HG02763 (cell line): ENCODE results near the gene ARHGAP40.

Source experiments
- ATAC-seq: cut with Tn5 transposase; IDR thresholded peaks from one replicate; pipeline ENCODE4 v1.9.1; 2021; ENCODE audit warnings: mild to moderate bottlenecking, moderate library complexity; ENCODE audit not compliant: unreplicated experiment

ARHGAP40 gene

GRCh38 chr20:38616457-38616856 lies 14.8 kb downstream of the ARHGAP40 start:
- ATAC-seq: no peak

- ATAC-seq: no peak
Observed at GRCh38 chr20:38617011-38617829, 15.6 kb downstream of the ARHGAP40 start.

- ATAC-seq: no peak
Observed at GRCh38 chr20:38617830-38618196, 16.2 kb downstream of the ARHGAP40 start.

GRCh38 chr20:38620441-38620840 lies 18.8 kb downstream of the ARHGAP40 start:
- no peak for ATAC-seq

GRCh38 chr20:38623061-38623460 lies 21.5 kb downstream of the ARHGAP40 start:
- no peak for ATAC-seq

- ATAC-seq: no peak
Observed at GRCh38 chr20:38624084-38624483, 22.5 kb downstream of the ARHGAP40 start.

GRCh38 chr20:38625896-38626295 lies 24.3 kb downstream of the ARHGAP40 start:
- ATAC-seq: no peak

GRCh38 chr20:38626921-38627659 lies 25.5 kb downstream of the ARHGAP40 start:
- no peak for ATAC-seq

- no peak for ATAC-seq
Observed at GRCh38 chr20:38628580-38629470, 27.2 kb downstream of the ARHGAP40 start.

GRCh38 chr20:38629979-38630378 lies 28.4 kb downstream of the ARHGAP40 start:
- no peak for ATAC-seq

- ATAC-seq: no peak
Observed at GRCh38 chr20:38630727-38631126, 29.1 kb downstream of the ARHGAP40 start.

GRCh38 chr20:38631155-38632022 lies 29.8 kb downstream of the ARHGAP40 start:
- no peak for ATAC-seq

- ATAC-seq: no peak
Observed at GRCh38 chr20:38633577-38634093, 32.0 kb downstream of the ARHGAP40 start.

- no peak for ATAC-seq
Observed at GRCh38 chr20:38635721-38636288, 34.2 kb downstream of the ARHGAP40 start.

GRCh38 chr20:38640521-38640920 lies 38.9 kb downstream of the ARHGAP40 start:
- no peak for ATAC-seq

GRCh38 chr20:38642498-38642897 lies 40.9 kb downstream of the ARHGAP40 start:
- no peak for ATAC-seq

GRCh38 chr20:38644588-38645260 lies 43.1 kb downstream of the ARHGAP40 start:
- ATAC-seq: no peak

GRCh38 chr20:38645351-38645750 lies 43.7 kb downstream of the ARHGAP40 start:
- no peak for ATAC-seq
